Memory B cell (primary cell): ENCODE measurements around the gene MTA1.

Experiments
- ATAC-seq: fragments of 150-1000 bp; cut with Tn5 transposase; 2 replicates; pipeline ENCODE4 v1.10.0; 2021; ENCODE audit warnings: low read depth, mild to moderate bottlenecking, moderate library complexity
- DNase-seq, 2 donors: peaks; one replicate each; pipeline ENCODE4 v3.0.0; 2022; ENCODE audit warnings: low spot score in 2 of 2
- H3K27ac Mint-ChIP-seq: one replicate; pipeline ENCODE4 v1.8.0; 2022; ENCODE audit warnings: mild to moderate bottlenecking, moderate library complexity, mixed read lengths
- H3K27me3 Mint-ChIP-seq: one replicate; pipeline ENCODE4 v1.8.0; 2022; ENCODE audit warnings: mixed read lengths
- H3K36me3 Mint-ChIP-seq: one replicate; pipeline ENCODE4 v1.8.0; 2022; ENCODE audit warnings: mild to moderate bottlenecking, mixed read lengths
- H3K4me1 Mint-ChIP-seq: one replicate; pipeline ENCODE4 v1.8.0; 2022; ENCODE audit warnings: mixed read lengths
- H3K4me3 Mint-ChIP-seq: one replicate; pipeline ENCODE4 v1.8.0; 2022; ENCODE audit warnings: mild to moderate bottlenecking, moderate library complexity, mixed read lengths
- H3K9me3 Mint-ChIP-seq: one replicate; pipeline ENCODE4 v1.8.0; 2022; ENCODE audit warnings: mixed read lengths

MTA1 gene

DNA sequence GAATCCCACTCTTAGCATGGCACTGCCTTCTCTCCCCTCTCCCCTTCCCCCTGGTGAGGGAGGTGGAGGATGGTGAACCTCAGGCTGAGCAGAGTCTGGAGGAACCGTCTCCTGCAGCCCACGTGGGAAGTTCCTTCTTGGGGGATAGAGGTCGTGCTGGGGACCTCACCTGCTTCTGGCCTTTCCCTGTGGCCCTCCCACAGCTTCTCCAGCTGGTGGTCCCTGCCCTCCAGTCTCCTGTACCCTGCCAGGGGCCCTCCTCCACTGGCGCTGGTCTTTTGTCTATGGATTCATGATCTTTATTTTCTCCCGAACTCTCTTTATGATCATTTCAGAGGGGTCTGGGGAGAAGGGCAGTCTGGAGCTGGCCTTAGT lies 9.0 kb upstream of the MTA1 start:
- Mint-ChIP-seq H3K27me3 (peaks cover 11% of the 10 kb centered on the region), H3K9me3 (no peaks in the 10 kb centered on the region), H3K4me3 (no peak overlapping the region), H3K4me1 (peaks cover 4% of the 10 kb centered on the region), H3K36me3 (no peaks in the 10 kb centered on the region), H3K27ac (no peak overlapping the region)
- ATAC-seq (no peak), DNase-seq (no peak)

DNA sequence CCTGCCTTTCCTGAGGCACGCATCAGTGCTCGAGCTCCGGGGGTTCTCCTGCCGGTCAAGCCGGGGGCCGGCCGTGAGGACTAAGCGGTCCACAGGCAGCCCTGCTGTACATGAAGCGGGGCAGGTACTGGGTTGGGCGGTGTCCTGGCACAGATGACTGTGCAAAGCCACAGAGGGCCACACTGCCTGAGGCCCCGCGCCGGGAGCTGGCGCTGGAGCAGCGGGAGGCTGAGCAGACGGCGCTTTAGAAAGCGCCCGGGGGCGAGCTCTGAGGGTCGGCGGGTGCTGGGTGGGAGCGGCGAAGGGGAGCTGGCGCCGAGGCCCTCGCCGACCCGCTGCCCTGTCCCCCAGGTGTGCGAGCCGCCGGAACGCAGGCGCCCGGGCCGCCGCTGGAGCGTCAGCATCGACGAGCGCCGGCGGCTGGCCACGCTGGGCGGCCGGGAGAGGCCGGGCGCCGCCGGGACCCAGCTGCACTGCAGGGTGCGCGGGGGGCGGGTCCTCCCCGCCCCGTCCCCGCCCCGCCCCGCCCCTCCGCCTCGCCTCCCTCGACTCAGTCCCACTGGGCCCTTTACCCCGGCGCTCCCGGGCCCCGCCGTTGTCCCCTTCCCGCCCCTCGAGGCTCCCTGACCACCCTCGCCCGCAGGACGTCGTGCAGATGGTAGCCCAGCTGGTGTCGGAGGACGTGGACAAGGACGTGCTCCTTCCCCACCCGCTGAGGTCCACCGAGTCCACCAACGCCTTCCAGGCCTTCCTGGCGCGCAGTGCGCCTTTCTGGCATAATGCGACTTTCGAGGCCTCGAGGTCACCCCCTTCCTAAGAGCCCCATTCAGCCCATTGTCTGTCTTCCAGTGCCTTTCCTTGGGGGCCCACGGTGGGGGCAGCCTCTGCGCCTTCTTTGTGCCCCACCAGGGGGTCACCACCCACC lies 8.3 kb upstream of the MTA1 start:
- H3K36me3 Mint-ChIP-seq, result no peaks in the 10 kb centered on the region
- no peaks in the 10 kb centered on the region for H3K9me3 Mint-ChIP-seq
- peaks cover 11% of the 10 kb centered on the region for H3K27me3 Mint-ChIP-seq
- DNase-seq, result no peak
- no peak overlapping the region for H3K27ac Mint-ChIP-seq
- H3K4me3 Mint-ChIP-seq, result peak overlapping the region; percentile 34
- ATAC-seq, result peak; percentile 37
- H3K4me1 Mint-ChIP-seq, result peaks cover 4% of the 10 kb centered on the region

- ATAC-seq (no peak), DNase-seq (no peak)
- Mint-ChIP-seq H3K27ac (no peak overlapping the region), H3K4me1 (peaks cover 4% of the 10 kb centered on the region), H3K4me3 (peak overlapping the region; percentile 14), H3K9me3 (no peaks in the 10 kb centered on the region), H3K36me3 (no peaks in the 10 kb centered on the region), H3K27me3 (peaks cover 14% of the 10 kb centered on the region)
These were observed 7.4 kb upstream of the MTA1 start for GRCh38 chr14:105411985-105412770.

- peaks cover 14% of the 10 kb centered on the region for H3K27me3 Mint-ChIP-seq
- DNase-seq (no peak), ATAC-seq (no peak)
- H3K9me3 Mint-ChIP-seq, result no peaks in the 10 kb centered on the region
- no peak overlapping the region for H3K27ac Mint-ChIP-seq
- H3K4me1 Mint-ChIP-seq, result peaks cover 4% of the 10 kb centered on the region
- no peaks in the 10 kb centered on the region for H3K36me3 Mint-ChIP-seq
- H3K4me3 Mint-ChIP-seq, result no peak overlapping the region
These were observed 6.7 kb upstream of the MTA1 start for GRCh38 chr14:105412771-105413543.

- Mint-ChIP-seq H3K27ac (no peak overlapping the region), H3K27me3 (peaks cover 14% of the 10 kb centered on the region), H3K4me1 (peaks cover 5% of the 10 kb centered on the region), H3K4me3 (no peak overlapping the region), H3K9me3 (no peaks in the 10 kb centered on the region), H3K36me3 (no peaks in the 10 kb centered on the region)
- DNase-seq (no peak), ATAC-seq (no peak)
These were observed 6.1 kb upstream of the MTA1 start for GRCh38 chr14:105413544-105413886.

- Mint-ChIP-seq H3K27ac (no peak overlapping the region), H3K27me3 (peaks cover 18% of the 10 kb centered on the region)
- peak; percentile 82 for ATAC-seq
These were observed 4.9 kb upstream of the MTA1 start for GRCh38 chr14:105414456-105415371.

GRCh38 chr14:105415481-105416428 lies 3.9 kb upstream of the MTA1 start:
- no peak overlapping the region for H3K27ac Mint-ChIP-seq
- DNase-seq (no peak), ATAC-seq (no peak)
- peak overlapping the region; percentile 62 for H3K4me3 Mint-ChIP-seq
- peaks cover 6% of the 10 kb centered on the region for H3K4me1 Mint-ChIP-seq
- no peaks in the 10 kb centered on the region for H3K9me3 Mint-ChIP-seq
- no peaks in the 10 kb centered on the region for H3K36me3 Mint-ChIP-seq
- peaks cover 18% of the 10 kb centered on the region for H3K27me3 Mint-ChIP-seq

More at GRCh38 chr14:105414456-105415371, 4.9 kb upstream of the MTA1 start:
- peak; percentile 62 to 85 for DNase-seq
- H3K36me3 Mint-ChIP-seq, result no peaks in the 10 kb centered on the region
- H3K9me3 Mint-ChIP-seq, result no peaks in the 10 kb centered on the region
- H3K4me1 Mint-ChIP-seq, result peaks cover 5% of the 10 kb centered on the region
- peak overlapping the region; percentile 72 for H3K4me3 Mint-ChIP-seq

DNA sequence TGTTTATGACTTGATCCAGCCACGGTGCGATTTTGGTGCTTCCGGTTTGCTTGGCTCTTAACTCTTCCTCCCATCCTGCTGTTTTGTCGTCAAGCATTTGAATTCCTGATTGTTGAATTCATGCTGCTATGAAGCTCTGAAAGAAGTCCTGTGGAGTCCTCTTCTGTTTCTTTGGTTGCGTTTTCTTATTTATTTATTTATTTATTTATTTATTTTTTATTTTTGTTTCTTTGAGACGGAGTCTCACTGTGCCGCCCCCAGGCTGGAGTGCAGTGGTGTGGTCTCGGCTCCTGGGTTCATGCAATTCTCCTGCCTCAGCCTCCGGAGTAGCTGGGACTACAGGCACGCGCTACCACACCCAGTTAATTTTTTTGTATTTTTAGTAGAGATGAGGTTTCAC lies 3.0 kb upstream of the MTA1 start:
- Mint-ChIP-seq H3K9me3 (no peaks in the 10 kb centered on the region), H3K4me3 (no peak overlapping the region), H3K27me3 (peaks cover 18% of the 10 kb centered on the region), H3K27ac (no peak overlapping the region), H3K4me1 (peaks cover 15% of the 10 kb centered on the region), H3K36me3 (no peaks in the 10 kb centered on the region)
- DNase-seq, result no peak
- ATAC-seq, result no peak

DNA sequence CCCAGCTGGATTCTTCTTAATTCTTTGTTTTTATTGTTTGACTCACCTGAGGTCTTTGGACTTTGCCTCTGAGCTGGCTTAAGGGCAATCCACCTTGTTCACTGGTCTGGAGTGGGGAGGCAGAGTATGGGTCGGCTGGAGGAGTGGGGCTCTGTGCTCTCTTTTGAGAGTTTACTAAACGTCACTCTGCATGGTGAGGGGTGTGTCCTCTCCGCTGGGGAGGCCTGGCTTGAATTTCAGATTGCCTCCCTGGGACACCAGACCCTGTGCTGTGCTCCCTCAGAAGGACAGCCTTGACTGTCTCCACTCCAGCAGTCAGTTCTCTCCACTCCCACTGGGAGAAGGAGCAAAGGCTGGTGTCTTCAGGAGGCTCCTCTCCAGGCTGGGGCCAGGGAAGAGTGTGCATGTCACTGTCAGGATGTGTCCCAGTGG lies 1.9 kb upstream of the MTA1 start:
- peaks cover 16% of the 10 kb centered on the region for H3K27me3 Mint-ChIP-seq
- no peak overlapping the region for H3K27ac Mint-ChIP-seq
- H3K36me3 Mint-ChIP-seq, result no peaks in the 10 kb centered on the region
- H3K4me1 Mint-ChIP-seq, result peaks cover 22% of the 10 kb centered on the region
- DNase-seq, result no peak
- no peak overlapping the region for H3K4me3 Mint-ChIP-seq
- no peaks in the 10 kb centered on the region for H3K9me3 Mint-ChIP-seq
- no peak for ATAC-seq

DNA sequence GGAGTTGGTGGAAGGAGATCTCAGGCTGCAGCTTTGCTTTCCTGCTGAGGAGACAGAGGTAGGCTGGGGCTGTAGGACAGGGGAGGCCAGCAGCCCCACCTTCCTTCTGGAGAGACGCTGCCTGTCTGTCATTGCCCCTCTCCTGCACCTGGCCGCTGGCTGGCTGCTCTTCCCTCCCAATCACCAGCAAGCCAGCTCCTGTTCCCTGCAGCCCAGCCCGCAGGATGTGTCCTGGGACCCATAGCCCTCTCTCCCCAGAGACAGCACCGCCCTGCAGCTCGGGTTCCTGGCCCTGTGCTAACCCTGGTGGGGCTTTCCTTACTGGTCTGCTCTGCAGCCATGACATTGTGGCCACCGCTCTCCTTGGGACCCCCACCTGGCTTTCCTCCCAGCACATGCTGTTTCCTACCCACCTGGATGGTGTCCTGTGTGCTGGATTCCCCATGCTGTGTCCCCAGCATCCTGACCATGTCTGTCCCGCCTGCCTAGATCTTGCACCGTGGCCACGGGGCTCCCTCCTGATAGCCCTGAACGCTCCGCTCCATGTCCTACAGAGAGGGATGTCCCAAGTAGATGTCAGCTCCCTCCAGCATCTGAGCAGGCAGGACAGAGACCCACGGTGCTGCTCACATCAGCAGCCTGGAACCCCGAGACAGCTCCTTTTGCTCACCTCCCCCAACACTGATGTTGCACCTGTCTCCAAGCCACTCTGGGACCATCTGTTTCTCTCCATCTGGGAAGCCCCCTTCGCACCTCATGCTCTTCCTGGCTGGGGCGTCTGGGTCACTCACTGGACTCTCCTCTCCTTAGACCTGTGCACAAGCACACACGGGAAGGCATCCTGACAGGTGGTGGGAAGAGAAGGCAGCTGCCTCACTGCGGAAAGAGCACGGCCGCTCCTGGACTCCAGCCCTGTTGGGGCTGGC lies 1.1 kb upstream of the MTA1 start:
- no peaks in the 10 kb centered on the region for H3K9me3 Mint-ChIP-seq
- peak overlapping the region; percentile 78 for H3K4me3 Mint-ChIP-seq
- ATAC-seq (no peak), DNase-seq (no peak)
- H3K27ac Mint-ChIP-seq, result peak overlapping the region; percentile 50
- peaks cover 24% of the 10 kb centered on the region for H3K4me1 Mint-ChIP-seq
- H3K27me3 Mint-ChIP-seq, result peaks cover 8% of the 10 kb centered on the region
- H3K36me3 Mint-ChIP-seq, result no peaks in the 10 kb centered on the region

DNA sequence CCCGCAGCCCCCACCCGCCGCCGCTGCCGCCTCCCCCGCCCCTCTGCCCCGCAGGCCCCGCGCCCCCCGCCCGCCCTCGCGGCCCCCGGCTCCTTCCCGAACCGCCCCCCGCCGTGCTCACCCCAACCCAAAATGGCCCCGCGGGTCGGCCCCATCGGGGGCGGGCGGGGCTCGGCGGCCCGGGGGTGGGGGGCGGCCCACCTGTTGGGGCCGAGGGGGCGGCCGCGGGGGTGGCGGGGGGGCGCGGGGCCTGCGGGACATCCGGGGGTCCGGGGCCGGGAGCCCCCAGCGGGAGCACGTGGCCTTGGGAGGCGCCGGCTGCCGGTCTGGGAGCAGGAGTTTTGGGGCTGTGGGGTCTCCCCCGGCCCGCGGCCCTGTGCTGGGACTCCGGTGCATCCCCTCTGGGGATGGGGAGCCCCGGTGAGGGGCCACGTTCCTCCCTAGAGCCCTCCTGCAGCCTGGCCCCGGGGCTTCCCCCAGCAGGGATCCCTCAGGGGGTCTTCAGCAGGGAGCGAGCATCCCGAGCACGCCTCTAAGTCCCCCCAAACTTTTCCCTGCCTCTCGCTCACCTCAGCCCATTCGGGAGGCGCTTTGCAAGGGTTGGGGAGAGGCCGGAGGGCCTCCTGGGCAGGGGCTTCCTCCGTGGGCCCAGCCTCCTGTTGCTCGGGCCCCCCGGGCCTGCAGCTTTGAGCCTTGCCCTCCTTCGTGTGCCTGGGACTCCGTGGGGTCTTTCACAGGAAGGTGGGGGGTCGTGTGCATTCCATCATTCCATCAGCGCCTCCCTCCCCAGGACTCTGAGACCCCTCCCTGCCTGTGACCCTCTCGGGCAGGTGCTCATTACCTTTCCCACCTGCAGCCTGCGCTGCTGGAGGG lies 710 bp downstream of the MTA1 start:
- H3K36me3 Mint-ChIP-seq, result no peaks in the 10 kb centered on the region
- ATAC-seq, result peak; percentile 5
- H3K9me3 Mint-ChIP-seq, result no peaks in the 10 kb centered on the region
- peak overlapping the region; percentile 95 for H3K4me3 Mint-ChIP-seq
- H3K27me3 Mint-ChIP-seq, result peaks cover 6% of the 10 kb centered on the region
- H3K4me1 Mint-ChIP-seq, result peaks cover 26% of the 10 kb centered on the region
- peak overlapping the region; percentile 90 for H3K27ac Mint-ChIP-seq
- no peak for DNase-seq
